ENCODE data around the gene TMEM183A. TPM values are rescaled to one million over a fixed set of nuclear protein-coding genes. Genes with fewer than 3 reads are reported as not detected.

TMEM183A gene
- total and polyA plus RNA-seq, 2 experiments from 2014 or later, result 55.1 to 128 TPM

- TF ChIP-seq EZH2phosphoT487 (IDR thresholded peaks at IDR 0.05; ENCODE audit: unreplicated experiment), result no peak
- TF ChIP-seq EZH2 (IDR thresholded peaks at IDR 0.05; ENCODE audit: low read depth, unreplicated experiment), result no peak
- no peak for TF ChIP-seq POLR2AphosphoS5 (IDR thresholded peaks at IDR 0.05; ENCODE audit: low read depth)
- TF ChIP-seq, protein P1, sequence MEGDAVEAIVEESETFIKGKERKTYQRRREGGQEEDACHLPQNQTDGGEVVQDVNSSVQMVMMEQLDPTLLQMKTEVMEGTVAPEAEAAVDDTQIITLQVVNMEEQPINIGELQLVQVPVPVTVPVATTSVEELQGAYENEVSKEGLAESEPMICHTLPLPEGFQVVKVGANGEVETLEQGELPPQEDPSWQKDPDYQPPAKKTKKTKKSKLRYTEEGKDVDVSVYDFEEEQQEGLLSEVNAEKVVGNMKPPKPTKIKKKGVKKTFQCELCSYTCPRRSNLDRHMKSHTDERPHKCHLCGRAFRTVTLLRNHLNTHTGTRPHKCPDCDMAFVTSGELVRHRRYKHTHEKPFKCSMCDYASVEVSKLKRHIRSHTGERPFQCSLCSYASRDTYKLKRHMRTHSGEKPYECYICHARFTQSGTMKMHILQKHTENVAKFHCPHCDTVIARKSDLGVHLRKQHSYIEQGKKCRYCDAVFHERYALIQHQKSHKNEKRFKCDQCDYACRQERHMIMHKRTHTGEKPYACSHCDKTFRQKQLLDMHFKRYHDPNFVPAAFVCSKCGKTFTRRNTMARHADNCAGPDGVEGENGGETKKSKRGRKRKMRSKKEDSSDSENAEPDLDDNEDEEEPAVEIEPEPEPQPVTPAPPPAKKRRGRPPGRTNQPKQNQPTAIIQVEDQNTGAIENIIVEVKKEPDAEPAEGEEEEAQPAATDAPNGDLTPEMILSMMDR (conservative IDR thresholded peaks at IDR 0.05; ENCODE audit: low read depth in 2 of 2), result no peak
- TF ChIP-seq ZNF114 (CRISPR knock-in tag; IDR thresholded peaks at IDR 0.05), result no peak
- TF ChIP-seq, protein P2, sequence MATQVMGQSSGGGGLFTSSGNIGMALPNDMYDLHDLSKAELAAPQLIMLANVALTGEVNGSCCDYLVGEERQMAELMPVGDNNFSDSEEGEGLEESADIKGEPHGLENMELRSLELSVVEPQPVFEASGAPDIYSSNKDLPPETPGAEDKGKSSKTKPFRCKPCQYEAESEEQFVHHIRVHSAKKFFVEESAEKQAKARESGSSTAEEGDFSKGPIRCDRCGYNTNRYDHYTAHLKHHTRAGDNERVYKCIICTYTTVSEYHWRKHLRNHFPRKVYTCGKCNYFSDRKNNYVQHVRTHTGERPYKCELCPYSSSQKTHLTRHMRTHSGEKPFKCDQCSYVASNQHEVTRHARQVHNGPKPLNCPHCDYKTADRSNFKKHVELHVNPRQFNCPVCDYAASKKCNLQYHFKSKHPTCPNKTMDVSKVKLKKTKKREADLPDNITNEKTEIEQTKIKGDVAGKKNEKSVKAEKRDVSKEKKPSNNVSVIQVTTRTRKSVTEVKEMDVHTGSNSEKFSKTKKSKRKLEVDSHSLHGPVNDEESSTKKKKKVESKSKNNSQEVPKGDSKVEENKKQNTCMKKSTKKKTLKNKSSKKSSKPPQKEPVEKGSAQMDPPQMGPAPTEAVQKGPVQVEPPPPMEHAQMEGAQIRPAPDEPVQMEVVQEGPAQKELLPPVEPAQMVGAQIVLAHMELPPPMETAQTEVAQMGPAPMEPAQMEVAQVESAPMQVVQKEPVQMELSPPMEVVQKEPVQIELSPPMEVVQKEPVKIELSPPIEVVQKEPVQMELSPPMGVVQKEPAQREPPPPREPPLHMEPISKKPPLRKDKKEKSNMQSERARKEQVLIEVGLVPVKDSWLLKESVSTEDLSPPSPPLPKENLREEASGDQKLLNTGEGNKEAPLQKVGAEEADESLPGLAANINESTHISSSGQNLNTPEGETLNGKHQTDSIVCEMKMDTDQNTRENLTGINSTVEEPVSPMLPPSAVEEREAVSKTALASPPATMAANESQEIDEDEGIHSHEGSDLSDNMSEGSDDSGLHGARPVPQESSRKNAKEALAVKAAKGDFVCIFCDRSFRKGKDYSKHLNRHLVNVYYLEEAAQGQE (IDR thresholded peaks at IDR 0.05; ENCODE audit: unreplicated experiment), result no peak
These were observed 51.4 kb downstream of the TMEM183A start (continued) for GRCh38 chr1:203058676-203058935.

DNA sequence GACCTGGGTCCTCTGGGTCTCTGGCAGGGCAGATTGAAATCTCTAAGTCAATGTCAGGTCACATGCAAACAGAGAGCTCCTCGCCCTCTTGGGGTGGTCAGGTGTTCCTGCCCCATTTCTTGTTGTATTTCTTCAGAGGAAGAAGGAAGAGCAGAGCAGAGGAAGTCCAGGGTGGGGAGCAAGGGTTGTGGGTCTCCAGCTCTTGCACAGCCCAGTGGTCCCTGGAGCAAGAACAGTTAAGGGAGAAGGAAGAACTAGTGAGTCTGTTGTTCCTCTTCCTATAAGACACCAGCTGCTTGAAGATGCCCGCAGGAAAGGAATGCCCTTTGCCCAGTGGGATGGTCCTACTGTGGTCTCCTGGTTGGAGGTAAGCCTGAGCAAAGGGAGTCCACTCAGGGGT lies 52.3 kb downstream of the TMEM183A start:
- Mint-ChIP-seq H3K9me3 (no peaks in the 10 kb centered on the region), H3K27ac (no peak overlapping the region)
- TF ChIP-seq STAT1 (IDR thresholded peaks at IDR 0.05; ENCODE audit: unreplicated experiment) (no peak), JUNB (IDR thresholded peaks at IDR 0.05; ENCODE audit: unreplicated experiment) (no peak), ZNF331 (CRISPR knock-in tag; IDR thresholded peaks at IDR 0.05; ENCODE audit: low read depth) (no peak), EZH2 (IDR thresholded peaks at IDR 0.05; ENCODE audit: low read depth, unreplicated experiment) (no peak), CREB1 (CRISPR knock-in tag; IDR thresholded peaks at IDR 0.05; ENCODE audit: low read depth) (no peak), ZNF114 (CRISPR knock-in tag; IDR thresholded peaks at IDR 0.05) (no peak), POLR2AphosphoS5 (IDR thresholded peaks at IDR 0.05; ENCODE audit: low read depth) (no peak)
- TF ChIP-seq, protein P1 (conservative IDR thresholded peaks at IDR 0.05; ENCODE audit: low read depth in 2 of 2), result no peak
- TF ChIP-seq, protein P3, sequence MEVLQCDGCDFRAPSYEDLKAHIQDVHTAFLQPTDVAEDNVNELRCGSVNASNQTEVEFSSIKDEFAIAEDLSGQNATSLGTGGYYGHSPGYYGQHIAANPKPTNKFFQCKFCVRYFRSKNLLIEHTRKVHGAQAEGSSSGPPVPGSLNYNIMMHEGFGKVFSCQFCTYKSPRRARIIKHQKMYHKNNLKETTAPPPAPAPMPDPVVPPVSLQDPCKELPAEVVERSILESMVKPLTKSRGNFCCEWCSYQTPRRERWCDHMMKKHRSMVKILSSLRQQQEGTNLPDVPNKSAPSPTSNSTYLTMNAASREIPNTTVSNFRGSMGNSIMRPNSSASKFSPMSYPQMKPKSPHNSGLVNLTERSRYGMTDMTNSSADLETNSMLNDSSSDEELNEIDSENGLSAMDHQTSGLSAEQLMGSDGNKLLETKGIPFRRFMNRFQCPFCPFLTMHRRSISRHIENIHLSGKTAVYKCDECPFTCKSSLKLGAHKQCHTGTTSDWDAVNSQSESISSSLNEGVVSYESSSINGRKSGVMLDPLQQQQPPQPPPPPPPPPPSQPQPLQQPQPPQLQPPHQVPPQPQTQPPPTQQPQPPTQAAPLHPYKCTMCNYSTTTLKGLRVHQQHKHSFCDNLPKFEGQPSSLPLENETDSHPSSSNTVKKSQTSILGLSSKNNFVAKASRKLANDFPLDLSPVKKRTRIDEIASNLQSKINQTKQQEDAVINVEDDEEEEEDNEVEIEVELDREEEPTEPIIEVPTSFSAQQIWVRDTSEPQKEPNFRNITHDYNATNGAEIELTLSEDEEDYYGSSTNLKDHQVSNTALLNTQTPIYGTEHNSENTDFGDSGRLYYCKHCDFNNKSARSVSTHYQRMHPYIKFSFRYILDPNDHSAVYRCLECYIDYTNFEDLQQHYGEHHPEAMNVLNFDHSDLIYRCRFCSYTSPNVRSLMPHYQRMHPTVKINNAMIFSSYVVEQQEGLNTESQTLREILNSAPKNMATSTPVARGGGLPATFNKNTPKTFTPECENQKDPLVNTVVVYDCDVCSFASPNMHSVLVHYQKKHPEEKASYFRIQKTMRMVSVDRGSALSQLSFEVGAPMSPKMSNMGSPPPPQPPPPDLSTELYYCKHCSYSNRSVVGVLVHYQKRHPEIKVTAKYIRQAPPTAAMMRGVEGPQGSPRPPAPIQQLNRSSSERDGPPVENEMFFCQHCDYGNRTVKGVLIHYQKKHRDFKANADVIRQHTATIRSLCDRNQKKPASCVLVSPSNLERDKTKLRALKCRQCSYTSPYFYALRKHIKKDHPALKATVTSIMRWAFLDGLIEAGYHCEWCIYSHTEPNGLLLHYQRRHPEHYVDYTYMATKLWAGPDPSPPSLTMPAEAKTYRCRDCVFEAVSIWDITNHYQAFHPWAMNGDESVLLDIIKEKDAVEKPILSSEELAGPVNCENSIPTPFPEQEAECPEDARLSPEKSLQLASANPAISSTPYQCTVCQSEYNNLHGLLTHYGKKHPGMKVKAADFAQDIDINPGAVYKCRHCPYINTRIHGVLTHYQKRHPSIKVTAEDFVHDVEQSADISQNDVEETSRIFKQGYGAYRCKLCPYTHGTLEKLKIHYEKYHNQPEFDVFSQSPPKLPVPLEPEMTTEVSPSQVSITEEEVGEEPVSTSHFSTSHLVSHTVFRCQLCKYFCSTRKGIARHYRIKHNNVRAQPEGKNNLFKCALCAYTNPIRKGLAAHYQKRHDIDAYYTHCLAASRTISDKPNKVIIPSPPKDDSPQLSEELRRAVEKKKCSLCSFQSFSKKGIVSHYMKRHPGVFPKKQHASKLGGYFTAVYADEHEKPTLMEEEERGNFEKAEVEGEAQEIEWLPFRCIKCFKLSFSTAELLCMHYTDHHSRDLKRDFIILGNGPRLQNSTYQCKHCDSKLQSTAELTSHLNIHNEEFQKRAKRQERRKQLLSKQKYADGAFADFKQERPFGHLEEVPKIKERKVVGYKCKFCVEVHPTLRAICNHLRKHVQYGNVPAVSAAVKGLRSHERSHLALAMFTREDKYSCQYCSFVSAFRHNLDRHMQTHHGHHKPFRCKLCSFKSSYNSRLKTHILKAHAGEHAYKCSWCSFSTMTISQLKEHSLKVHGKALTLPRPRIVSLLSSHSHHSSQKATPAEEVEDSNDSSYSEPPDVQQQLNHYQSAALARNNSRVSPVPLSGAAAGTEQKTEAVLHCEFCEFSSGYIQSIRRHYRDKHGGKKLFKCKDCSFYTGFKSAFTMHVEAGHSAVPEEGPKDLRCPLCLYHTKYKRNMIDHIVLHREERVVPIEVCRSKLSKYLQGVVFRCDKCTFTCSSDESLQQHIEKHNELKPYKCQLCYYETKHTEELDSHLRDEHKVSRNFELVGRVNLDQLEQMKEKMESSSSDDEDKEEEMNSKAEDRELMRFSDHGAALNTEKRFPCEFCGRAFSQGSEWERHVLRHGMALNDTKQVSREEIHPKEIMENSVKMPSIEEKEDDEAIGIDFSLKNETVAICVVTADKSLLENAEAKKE (CRISPR knock-in tag; IDR thresholded peaks at IDR 0.05), result no peak

More for the DNA sequence above, 52.3 kb downstream of the TMEM183A start:
- Histone ChIP-seq H3K27ac (ENCODE audit: low read depth) (no peak overlapping the region), H3K9me2 (ENCODE audit: insufficient read depth) (no peaks in the 10 kb centered on the region), H3K4me2 (no peak overlapping the region), H3F3A (replicated peaks; ENCODE audit: low read depth) (0 out of 2 replicates have a peak, but pooled peaks cover 5% of the 10 kb centered on the region), H3K4me1 (ENCODE audit: insufficient read depth) (peaks cover 18% of the 10 kb centered on the region), H3K36me3 (ENCODE audit: insufficient read depth) (no peaks in the 10 kb centered on the region), H3K4me3 (no peak overlapping the region), H2AFZ (no peak overlapping the region), H3K79me2 (replicated peaks; ENCODE audit: insufficient read depth) (no peaks in the 10 kb centered on the region), H4K20me1 (replicated peaks; ENCODE audit: insufficient read depth) (no peaks in the 10 kb centered on the region), H3K27me3 (ENCODE audit: insufficient read depth) (no peaks in the 10 kb centered on the region)
- Mint-ChIP-seq H3K27me3 (ENCODE audit: insufficient read depth, low read depth, poor library complexity) (peaks cover 5% of the 10 kb centered on the region), H3K36me3 (ENCODE audit: low read depth) (peaks cover 9% of the 10 kb centered on the region), H3K4me1 (peaks cover 26% of the 10 kb centered on the region), H3K4me3 (no peak overlapping the region)
- DNase-seq (ENCODE audit: low spot score) (no peak), ATAC-seq (no peak)
